ENCODE data around the gene PPIP5K2.
"Not testable (repeated sequence)": the region's sequence is repeated elsewhere in the genome, so short reads cannot be mapped to it uniquely, and the experiment has no call there.

The PPIP5K2 gene

DNA sequence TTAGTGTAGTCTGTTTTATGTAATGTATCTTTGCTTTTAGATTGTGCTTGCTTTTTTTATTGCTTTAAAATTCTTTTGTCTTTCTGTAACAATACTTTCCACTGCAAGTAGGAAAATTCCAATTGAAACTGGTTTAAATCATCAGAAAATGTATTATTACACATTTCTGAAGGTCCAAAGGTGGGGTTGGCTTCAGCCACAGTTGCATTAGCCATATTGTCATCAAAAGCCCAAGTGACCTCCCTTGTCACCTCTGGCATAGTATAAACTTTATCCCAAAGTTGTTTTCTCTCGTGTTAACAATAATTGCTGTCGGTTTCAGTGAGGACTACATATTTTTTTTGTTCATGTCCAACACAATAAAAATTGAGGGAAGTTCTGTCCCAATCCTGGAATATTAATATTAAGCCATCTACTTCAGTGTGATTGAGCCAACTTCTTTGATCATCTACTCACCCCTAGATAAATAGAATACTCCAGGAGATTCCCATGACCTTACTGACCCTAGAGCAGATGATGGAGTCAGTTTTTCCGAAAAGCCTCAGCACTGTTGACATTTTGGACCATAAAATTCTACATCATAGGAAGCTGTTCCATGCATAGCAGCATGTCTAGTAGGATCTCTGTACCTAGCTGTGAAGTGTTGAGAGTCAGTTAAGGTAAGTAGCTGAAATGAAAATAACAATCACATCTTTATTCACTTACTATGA lies 86.0 kb downstream of the PPIP5K2 start:
- DNase-seq (ENCODE audit: low read depth in 2 of 2, low spot score in 1 of 2): no peak

DNA sequence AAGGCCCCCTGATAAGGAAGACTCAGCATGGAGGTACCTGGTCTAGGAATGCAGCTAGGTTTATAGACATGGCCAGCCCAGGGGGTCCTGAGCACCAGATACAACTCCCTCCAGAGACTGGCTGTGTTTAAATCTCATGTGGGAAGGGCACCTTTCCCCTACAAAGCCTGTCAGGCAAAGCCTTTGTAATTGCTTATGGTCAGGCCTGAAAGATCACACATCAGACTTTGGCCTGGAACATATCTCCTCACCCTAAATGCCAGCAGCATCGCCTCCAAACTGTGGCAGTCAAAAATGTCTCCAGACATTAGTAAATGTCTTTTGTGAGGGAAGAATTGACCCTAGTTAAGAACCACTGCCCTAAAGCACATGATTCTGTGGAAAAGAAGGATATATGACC lies 86.9 kb downstream of the PPIP5K2 start:
- DNase-seq (ENCODE audit: low read depth in 2 of 2, low spot score in 1 of 2): no peak

DNA sequence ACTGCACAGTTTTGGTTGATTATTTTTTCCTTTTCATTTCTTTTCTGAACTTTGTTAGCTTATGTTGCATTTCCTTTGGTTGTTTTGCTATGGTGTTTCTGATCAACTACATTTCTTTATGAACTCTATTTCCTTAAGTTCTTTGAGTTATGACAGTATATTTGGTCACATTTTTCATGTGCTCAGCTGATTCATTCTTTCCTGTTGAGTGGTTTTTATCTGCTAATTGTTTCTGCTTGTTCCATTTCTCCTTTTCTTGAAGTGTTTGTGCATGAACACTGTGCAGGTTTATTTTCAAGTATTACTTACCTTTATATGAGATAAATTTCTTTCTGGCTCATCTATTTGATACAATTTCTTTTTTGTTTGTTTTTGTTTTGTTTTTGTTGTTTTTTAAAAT lies 87.6 kb downstream of the PPIP5K2 start:
- DNase-seq (ENCODE audit: low read depth in 2 of 2, low spot score in 1 of 2): no peak

- no peak for DNase-seq (ENCODE audit: low read depth in 2 of 2, low spot score in 1 of 2)
Observed at GRCh38 chr5:103208460-103208859, 88.4 kb downstream of the PPIP5K2 start.

DNA sequence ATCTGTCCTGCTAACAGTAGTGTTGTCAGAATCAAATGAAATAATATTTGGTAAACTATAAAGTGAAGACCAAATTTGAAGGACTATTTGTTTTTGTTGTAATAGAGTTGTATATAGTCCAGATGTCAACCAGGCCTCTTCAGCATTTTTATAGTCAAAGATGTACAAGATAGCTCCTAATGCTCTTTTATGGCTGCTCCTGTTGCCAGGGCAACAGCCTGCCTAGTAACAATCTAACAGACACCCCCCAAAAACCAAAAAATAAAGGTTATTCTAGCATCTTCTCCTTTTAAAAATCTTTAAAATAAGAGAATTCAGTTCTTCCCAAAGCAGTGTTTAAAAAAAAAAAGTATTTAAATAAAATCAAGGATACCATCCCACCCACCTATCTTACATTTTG lies 89.0 kb downstream of the PPIP5K2 start:
- no peak for DNase-seq (ENCODE audit: low read depth in 2 of 2, low spot score in 1 of 2)

- no peak for DNase-seq (ENCODE audit: low read depth in 2 of 2, low spot score in 1 of 2)
Observed at GRCh38 chr5:103210952-103211351, 90.9 kb downstream of the PPIP5K2 start.

DNA sequence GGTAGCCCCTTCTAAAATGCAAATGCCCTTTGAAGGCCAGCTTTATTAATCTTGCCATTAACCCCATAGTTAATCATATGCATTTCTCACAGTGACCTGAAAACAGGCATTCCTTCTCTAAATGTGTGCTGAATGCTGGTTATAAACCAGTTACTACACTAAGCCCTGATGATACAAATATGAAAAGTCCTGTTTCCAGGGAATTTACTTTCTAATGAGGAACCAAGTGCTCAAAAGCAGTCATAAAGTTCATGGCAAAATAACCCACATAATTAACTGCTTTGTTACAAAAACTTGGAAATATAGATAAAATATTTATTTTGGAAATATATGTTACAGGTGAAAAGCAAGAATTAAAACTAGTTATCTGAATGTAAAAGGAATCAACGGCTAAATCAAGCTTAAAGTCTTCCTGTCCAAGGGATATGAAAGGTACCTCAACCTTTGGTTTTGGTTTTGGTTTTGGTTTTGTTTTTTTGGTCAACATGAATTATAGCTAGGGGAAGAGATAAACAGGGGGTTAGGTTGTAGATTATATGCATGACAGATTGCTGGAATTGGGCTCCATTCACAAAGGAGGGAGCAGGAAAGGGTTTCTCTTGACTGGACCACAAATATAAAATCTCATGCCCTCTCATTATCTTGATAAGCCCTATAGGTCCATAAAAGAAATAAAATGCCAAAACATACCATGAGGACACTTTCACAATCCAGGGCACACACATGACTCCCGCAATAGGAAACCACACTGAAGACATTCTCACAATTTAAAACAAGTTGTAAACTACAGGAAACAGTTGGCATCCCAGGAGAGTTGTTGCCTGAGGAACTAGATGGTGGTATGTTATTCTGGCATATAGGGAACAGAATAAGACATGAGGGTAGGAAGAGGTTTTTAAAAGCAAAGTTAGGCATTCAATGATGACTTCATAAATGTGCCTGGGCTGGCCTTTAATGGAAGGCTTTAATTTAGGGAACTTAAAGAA lies 91.8 kb downstream of the PPIP5K2 start:
- no peak for DNase-seq (ENCODE audit: low read depth in 2 of 2, low spot score in 1 of 2)

DNA sequence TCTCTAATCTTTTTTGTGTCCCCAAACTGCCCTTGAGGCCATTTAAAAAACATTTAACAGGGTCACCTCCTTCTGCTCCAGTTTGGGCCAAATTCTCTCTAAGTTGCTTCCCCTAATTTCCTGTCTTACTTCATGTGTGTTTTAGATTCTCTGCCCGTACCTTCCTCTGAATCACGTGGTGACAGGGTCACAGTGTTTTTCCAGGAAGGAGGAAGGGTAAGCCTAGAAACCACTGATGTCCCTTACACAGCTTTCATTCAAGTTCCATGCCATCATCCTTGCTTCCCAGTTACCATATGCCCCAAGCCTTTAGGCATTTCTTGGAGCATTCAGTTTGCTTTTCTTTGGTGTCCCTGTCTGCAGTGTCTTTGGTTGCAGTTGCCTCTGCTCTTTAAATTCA lies 96.0 kb downstream of the PPIP5K2 start:
- no peak for DNase-seq (ENCODE audit: low read depth in 2 of 2, low spot score in 1 of 2)

GRCh38 chr5:103216697-103217096 lies 96.6 kb downstream of the PPIP5K2 start:
- no peak for DNase-seq (ENCODE audit: low read depth in 2 of 2, low spot score in 1 of 2)

- no peak for DNase-seq (ENCODE audit: low read depth in 2 of 2, low spot score in 1 of 2)
Observed at GRCh38 chr5:103217101-103217500, 97.0 kb downstream of the PPIP5K2 start.

DNA sequence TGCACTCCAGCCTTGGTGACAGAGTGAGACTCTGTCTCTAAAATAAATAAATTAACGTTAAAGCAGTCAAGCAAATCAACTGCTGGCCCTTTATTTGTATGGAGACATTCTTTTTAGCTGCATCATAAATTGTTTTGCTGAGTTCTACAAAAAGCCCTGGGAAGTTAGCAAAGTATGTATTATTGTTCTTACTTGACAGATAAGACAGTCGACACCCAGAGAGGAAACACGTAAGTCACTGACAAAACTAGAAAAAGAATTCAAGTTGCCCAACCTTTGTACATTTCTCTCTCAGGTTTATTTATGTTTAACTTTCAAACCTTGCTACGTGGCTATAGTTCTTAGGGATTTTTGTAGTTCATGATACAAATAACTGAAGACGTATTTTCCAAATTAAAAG lies 98.1 kb downstream of the PPIP5K2 start:
- no peak for DNase-seq (ENCODE audit: low read depth in 2 of 2, low spot score in 1 of 2)

GRCh38 chr5:103219074-103219473 lies 99.0 kb downstream of the PPIP5K2 start:
- DNase-seq (ENCODE audit: low read depth in 2 of 2, low spot score in 1 of 2): not testable (repeated sequence)

GRCh38 chr5:103223031-103223955 lies 103.2 kb downstream of the PPIP5K2 start:
- DNase-seq (ENCODE audit: low read depth in 2 of 2, low spot score in 1 of 2): no peak

DNA sequence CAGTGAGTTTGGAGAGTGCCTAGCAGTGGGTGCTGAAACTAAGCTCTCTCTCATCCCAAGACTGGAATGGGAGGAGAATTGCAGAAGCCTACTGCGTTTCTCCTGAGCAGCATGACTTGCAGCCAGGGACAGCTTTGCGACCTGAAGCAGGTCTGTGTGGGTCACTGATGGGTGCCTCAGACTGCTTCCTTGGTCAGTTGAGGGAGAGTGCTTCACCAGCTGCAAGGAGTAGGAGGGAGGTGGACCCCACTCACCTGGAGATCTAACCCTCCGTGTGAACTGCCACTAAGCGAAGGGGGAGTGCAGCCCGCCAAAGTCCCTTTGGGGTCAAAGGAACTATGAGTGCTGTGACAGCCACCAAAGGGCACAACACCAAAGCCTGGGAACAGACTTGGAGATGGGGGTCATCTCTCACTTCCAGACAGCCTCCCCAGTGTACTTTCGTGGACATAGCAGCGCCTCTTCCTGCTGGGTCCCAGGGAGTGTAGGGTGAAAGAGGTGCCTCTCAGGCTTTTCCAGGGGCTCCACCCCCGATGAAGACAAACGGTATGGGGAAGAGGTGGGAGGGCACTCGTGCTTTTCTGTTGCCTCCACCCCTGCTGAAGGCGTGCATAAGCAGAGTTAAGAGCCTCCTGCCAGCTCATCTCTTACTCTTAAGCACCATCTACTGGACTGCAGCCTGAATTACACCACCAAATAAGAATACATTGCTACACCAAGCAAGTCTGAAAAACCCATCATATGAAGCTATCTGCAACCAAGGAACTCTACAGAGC lies 104.2 kb downstream of the PPIP5K2 start:
- no peak for DNase-seq (ENCODE audit: low read depth in 2 of 2, low spot score in 1 of 2)

- DNase-seq (ENCODE audit: low read depth in 2 of 2, low spot score in 1 of 2): no peak
Observed at GRCh38 chr5:103224894-103225246, 104.8 kb downstream of the PPIP5K2 start.

- no peak for DNase-seq (ENCODE audit: low read depth in 2 of 2, low spot score in 1 of 2)
Observed at GRCh38 chr5:103228061-103228460, 108.0 kb downstream of the PPIP5K2 start.

- no peak for DNase-seq (ENCODE audit: low read depth in 2 of 2, low spot score in 1 of 2)
Observed at GRCh38 chr5:103228588-103228987, 108.5 kb downstream of the PPIP5K2 start.

DNA sequence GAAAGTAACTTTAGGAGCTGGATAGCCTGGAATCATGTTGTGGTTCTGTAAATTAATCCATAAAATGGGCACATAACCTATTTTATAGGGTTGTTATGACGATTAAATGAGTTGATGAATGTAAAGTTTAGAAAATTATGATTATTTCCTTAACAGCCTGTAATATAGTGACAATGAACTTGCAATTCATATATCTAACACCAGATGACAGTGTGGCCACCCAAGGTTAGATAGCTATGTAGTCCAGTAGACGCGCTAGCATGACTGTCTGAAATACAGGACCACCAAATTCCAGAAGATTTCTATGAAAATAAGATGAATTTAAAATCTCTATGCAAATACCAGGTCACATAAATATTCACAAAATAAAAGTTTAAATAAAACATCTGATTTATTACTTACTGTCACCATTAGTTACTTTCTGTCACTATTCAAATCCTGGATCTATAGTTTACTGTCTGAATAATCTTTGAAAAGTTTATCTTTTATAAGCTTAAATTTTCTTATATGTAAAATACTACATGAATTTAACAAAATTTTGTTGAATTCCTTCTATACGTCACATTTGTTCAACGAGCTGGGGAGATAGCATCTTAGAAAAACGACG lies 112.4 kb downstream of the PPIP5K2 start:
- no peak for DNase-seq (ENCODE audit: low read depth in 2 of 2, low spot score in 1 of 2)

GRCh38 chr5:103234239-103234975 lies 114.3 kb downstream of the PPIP5K2 start:
- no peak for DNase-seq (ENCODE audit: low read depth in 2 of 2, low spot score in 1 of 2)
